GM10847 (cell line): ENCODE results near the gene KCNJ2.

Source experiments
- POLR2A ChIP-seq: IDR thresholded peaks from 2 replicates; pipeline ENCODE4 v1.6.1; 2011; ENCODE audit not compliant: insufficient read length; ENCODE audit errors: extremely low read depth

KCNJ2 gene

DNA sequence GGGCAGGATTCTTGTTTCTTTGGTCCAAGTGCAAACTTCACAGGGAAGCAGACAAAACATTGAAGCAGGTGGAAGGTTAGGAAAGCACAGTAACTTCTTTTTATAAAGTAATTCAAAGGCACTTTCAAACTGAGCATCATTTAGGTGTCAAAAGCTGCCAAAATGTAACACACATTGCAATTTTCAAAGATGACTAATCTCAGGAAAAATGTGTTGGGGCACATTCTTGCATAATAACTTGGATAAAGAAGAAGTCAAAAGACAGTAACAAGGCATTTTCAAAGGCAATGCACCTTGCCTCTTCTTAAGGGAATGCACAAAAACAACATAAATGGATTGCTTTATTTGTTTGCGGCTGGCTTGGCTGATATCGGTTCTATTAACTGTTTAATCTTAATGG lies 3.6 kb downstream of the KCNJ2 start:
- TF ChIP-seq POLR2A = no peak

DNA sequence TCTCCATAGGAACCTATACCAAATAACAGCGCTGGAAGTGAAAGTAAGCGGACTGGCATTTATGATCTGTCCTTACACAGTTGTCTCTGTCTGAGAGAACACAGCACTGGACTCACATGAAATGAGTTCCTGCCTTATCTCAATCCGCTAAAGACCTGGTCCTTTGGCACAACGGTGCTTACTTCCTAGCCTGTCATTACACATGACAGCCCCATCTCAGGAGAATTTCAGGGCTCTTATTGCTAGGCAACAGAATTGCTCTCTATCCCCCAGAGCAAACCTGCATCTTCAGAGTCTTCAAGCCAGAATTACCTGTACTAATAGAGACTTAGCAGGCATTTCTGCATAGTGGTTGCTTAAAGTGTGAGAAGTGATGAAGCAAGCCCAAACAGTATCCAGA lies 4.3 kb downstream of the KCNJ2 start:
- TF ChIP-seq POLR2A = no peak

DNA sequence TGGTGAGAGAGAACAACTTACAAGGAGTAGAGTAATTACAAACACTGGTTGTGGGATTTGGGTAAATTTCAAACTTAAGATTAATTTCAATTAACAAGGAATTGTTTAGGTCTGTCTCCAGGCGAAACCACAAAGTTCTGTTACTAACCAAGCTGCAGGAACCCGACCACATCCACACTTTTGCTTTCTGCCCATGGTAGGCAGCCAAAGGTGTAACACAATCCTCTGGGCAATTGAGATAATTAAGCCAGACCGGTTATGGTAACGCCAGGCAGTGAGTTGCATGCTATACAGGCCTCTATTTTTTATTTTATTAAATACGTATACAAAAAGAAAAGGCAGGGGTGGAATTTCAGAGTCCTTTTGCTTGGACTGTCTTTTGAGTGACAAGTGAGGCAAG lies 12.0 kb downstream of the KCNJ2 start:
- TF ChIP-seq POLR2A = no peak

DNA sequence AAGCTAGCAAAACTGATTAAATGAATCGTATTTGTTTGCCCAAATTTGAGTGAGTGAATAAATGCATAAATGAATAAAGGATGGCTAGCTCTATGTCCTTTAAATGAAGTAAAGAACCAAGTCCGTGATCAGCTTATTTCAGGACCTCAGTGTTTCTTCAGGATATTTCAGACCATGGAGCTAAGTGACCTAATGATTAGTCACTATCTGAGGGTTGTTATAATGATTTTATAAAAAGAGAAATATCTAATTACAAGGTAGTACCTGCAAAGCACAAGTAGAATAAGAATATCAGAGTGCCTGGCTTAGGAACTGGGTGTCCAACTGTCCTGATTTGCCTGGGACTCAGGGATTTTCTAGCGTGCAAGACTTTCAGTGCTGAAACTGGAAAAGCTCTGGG lies 12.5 kb downstream of the KCNJ2 start:
- TF ChIP-seq POLR2A = no peak

DNA sequence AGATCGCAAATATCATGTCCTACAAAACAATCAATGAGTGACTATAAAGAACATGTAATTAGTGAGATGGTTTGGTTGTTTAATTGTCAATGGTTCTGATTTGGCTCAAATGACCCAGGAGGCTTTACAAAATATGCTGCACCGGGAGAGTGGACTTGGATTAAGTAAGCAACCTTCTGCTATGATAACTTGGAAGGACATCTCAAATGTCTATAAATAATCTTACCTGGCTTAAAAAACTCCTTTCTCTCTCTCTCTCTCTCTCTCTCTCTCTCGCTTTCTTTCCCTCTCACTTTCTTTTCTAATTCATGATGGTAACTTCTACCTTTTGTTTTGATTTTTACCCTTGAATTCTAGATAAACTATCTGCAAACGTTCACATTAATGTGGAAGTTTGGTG lies 14.2 kb downstream of the KCNJ2 start:
- no peak for TF ChIP-seq POLR2A

DNA sequence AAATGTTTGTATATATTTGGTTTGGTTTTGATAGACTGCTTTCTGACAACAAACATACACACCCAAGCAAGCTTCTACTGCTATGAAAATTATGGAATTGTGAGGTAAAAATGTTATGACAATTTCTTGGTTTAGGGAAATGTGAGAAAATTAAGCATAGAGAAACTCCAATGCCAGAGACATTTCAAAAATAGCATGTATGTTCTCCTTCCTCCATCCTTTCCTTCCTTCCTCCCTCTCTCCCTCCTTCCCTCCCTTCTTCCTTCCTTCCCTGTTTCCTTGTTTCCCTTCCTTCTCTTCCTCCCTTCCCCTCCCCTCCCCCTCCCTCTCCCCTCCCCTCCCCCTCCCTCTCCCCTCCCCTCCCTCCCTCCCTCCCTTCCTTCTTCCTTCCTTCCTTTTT lies 14.9 kb downstream of the KCNJ2 start:
- no peak for TF ChIP-seq POLR2A

DNA sequence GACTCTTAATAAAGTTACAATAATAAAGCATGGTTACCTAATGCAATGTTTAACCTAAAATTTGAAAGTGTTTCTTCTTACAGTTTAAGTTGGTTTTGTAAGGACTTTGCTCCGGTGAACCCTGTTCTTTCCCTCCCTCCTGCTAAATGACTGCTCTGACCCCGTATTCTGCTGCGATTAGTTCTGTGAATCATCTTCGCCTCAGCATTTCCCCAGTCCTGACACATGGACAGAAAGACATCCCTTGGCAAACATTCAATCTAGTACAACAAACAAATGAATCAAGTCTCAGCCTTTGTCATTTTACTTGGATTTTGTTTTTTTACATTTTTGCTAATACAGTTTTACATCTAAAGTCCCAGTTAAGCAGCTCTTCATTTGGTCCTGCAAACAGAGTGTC lies 15.4 kb downstream of the KCNJ2 start:
- no peak for TF ChIP-seq POLR2A

DNA sequence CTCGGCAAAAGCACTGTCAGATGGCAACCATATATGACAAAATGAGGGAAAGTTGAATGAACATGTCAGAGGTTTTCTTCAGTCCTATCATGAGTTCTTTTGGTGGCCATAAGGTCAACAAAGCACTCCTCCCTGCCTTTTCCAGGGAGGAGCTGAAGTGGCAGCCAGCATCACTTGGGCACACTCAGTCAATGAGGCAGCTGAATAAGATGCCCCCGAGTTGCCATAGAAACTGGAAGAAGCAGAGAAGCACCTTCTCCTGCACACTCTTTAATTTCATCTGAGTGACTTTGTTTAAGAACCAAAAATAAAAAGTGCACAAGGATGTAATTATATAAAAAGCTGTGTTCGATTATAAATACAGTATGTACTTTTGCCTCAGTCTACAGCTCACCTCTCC lies 16.0 kb downstream of the KCNJ2 start:
- no peak for TF ChIP-seq POLR2A

DNA sequence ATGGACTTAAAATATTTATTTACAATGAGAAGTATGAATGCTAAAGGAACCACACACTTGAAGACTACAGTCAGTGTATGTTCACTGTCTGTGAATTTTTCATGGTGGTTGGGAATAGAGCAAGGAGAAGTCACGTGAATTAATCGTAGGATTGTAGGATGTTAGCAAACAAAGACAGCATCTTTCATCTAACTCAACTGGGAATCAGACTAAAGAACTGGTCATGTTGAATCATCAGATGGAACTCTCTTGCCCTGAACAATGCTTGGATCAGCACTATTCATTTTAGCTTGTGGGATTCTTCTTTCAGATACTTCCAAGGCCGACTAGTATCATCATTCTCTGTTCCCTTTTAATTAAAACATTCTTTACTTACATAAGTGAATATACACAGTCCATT lies 18.1 kb downstream of the KCNJ2 start:
- no peak for TF ChIP-seq POLR2A

DNA sequence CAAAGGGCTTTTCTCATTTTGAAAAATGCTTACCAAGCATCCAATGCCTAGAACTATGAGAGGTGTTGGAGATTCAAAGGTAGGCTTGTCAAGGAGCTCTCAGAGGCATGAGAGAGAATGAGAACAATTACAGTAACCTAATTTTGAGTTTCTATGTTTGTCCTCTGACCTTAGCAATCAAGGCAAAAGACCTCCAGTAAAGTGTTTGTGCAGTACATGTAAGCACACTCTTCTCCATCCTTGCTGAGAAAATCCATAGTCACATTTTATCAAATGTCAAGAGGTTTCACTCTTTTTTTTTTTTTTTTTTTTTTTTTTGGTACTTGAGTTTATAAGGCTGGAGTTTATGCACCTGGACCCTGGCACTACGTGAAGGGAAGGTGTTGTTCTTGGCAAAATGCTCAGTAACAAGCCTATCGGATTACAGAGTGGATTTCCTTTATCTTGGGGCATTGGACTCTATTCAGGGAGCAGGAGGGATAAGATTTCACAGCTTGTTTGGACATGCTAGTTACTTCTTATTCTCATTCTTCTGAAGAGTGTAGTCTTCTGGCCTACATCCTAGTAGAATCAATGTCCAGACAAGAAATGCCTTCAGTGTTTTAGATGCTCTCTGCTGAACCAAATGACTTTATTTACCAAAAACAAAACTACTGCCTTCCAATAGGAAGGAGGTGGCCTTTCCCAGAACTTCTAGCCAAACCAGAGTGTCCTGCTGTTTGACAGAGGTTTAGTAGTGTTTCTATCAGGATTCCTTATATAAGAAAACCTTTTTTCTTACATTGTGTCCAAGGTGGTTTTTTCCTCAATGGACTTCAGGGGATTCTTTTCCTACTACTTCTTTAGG lies 21.9 kb downstream of the KCNJ2 start:
- TF ChIP-seq POLR2A = no peak

DNA sequence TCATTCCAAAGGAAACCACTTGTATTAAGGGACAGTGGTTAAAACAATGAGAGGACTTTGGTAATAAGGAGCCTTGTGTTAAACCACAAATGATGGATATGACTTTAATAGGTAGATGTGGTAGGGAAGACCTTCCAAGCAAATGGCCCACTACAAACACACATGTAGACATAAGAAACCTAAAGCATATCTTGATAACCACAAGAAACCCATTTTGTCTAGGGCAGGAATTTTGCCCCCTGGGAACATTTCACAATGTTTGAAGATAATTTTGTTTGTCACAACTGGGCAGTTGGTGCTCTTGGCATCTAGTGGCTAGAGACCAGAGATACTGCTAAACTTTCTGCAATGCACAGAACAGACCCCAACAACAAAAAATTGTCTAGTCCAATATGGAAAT lies 25.8 kb downstream of the KCNJ2 start:
- no peak for TF ChIP-seq POLR2A

DNA sequence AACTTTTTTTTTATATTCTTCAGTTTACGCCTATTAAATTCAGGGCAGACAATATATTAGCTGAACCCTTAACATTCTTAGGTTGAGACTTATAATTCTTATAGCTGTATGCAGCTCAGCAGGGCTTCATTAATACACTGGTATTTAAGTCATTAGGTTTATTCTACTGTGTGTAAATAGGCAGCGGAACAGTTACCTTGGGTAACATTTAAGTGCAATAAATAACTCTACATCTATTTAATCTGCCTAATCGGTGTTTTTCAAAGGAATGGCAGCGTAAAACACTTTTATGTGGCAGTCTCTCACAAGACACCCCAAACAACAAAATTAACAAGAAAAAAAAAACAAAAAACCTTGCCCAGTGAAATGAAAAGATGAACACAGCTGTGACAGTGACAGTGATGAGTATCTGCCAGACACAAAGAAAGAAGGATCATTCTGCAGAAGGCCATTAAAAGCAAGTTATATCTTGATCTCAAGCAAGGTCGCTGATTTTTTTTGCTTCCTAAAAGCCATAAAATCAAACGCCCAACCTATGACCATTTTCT lies 32.6 kb downstream of the KCNJ2 start:
- TF ChIP-seq POLR2A = no peak

DNA sequence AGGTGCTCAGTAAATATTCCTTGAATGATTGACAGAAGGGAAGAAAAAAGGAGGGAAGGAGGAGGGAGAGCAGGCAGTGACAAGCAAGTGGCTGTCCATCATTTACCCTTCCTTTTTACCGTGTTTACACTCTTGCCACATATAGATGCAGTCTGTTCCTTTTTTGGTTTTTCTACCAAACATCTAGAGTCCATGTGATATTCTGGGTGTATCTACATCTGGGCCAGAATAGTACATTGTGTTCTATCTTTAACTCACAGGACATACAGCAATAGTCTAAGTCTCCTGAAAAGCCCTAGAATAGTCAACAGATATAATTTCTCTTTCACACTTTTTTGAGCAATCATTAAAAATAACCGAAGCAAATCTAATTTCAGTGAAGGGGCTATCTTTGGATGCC lies 33.5 kb downstream of the KCNJ2 start:
- TF ChIP-seq POLR2A = no peak

DNA sequence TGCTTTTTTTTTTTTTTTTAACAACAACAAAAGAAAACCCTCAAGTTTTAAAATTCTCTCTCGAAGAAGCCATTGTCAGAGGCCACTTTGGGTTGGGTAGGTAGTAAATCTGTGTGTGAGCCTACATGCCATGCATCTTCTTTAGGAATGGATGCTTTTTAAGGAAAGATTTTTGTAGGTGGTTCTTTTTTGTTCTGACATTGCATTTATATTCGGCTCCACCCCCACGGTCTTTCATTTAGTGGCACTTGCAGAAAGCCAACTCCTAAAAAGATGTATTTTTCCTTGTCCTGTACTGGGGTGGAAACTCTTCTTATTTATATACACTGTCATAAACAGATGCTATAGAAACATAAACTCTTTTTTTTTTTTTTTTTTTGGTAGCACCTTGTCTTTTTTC lies 35.1 kb downstream of the KCNJ2 start:
- no peak for TF ChIP-seq POLR2A

DNA sequence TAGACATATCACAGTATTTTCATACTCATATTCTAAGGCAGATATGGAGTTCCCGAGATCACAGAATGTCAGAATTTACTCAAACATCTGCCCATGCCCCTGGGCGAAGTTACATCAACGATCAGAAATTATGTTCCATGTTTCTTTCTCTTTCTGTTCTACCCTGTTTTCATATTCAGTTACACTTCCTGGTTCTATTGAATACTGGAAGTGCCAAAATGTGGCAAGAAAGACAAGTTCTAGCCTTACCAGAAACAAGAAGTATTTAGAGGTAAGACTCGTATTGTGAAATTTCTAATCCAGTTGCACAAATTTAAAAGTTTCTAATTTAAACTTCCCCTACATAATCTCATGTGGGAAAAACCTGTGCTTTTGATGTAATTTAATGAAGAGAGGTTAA lies 36.1 kb downstream of the KCNJ2 start:
- TF ChIP-seq POLR2A = no peak

DNA sequence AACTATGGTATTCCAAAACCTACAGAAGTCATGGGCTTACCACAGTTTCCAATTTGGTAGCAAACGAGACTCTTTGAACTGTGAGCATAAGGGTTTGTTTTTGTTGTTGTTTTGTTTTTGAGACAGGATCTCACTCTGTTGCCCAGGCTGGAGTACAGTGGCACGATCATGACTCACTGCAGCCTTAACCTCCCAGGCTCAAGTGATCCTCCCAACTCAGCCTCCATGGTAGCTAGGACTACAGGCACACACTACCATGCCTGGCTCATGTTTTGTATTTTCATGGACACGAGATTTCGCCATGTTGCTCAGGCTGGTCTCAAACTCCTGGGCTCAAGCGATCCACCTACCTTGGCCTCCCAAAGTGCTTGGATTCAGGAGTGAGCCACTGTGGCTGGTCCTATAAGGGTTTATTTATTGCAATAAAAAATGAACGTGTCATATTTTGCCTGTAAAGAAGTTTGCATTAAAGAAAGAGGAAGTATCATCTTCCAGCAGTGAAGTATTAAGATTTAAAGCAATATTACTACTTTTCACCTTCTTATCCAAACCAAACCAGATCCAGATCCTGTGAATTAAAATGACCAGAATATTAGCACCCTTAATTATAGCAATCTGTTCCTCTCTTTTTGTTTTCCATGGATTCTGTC lies 37.2 kb downstream of the KCNJ2 start:
- no peak for TF ChIP-seq POLR2A
